CD4-positive, alpha-beta memory T cell (primary cell): Measurements from ENCODE around the gene SIMC1. TPM values are rescaled to one million over a fixed set of nuclear protein-coding genes. Genes with fewer than 3 reads are reported as not detected.
A peak's percentile ranks its signal among the peaks of the same experiment; 100 is the strongest.
"Not testable (repeated sequence)": the region's sequence is repeated elsewhere in the genome, so short reads cannot be mapped to it uniquely, and the experiment has no call there.

ENCODE experiments used
- CTCF ChIA-PET: fragments of 350-600 bp; sonication (Branson Sonifier 250); formaldehyde crosslinking; loops from one replicate; lab custom pipeline; 2021; ENCODE audit warnings: inconsistent platforms; ENCODE audit not compliant: partially characterized antibody; lab: Charles Lee
- POLR2A ChIA-PET: fragments of 350-600 bp; sonication (Branson Sonifier 250); formaldehyde crosslinking; loops from one replicate; lab custom pipeline; 2021; ENCODE audit not compliant: partially characterized antibody; lab: Charles Lee
- DNase-seq, 5 donors: peaks; one replicate each; pipeline versions ENCODE4 v3.0.0 to v3.0.0-alpha.2; 2020 to 2022; ENCODE audit warnings: mixed read lengths in 1 of 5
- H3K27ac ChIP-seq: one replicate; pipeline ENCODE4 v1.7.0; 2013; ENCODE audit warnings: low read depth, low read length
- H3K27me3 ChIP-seq: 2 replicates; pipeline ENCODE4 v1.7.0; 2013; ENCODE audit warnings: mild to moderate bottlenecking, low read length, moderate library complexity; ENCODE audit not compliant: insufficient read depth
- H3K36me3 ChIP-seq: 2 replicates; pipeline ENCODE4 v1.7.0; 2013; ENCODE audit warnings: mild to moderate bottlenecking, low read length, moderate library complexity; ENCODE audit not compliant: insufficient read depth
- H3K4me1 ChIP-seq: 2 replicates; pipeline ENCODE4 v1.7.0; 2013; ENCODE audit warnings: mild to moderate bottlenecking, low read length, moderate library complexity; ENCODE audit not compliant: insufficient read depth
- H3K4me3 ChIP-seq, 2 donors: one replicate each; pipeline ENCODE4 v1.7.0; 2013; ENCODE audit warnings: low read length in 2 of 2, mild to moderate bottlenecking in 1 of 2
- H3K9me3 ChIP-seq, 2 donors: one replicate each; pipeline ENCODE4 v1.7.0; 2013; ENCODE audit warnings: low read length in 2 of 2, control low read depth in 1 of 2; ENCODE audit not compliant: control insufficient read depth in 1 of 2
- H3K27ac Mint-ChIP-seq, 7 donors: one replicate each; pipeline ENCODE4 v1.8.0; 2020 to 2021; ENCODE audit warnings: mixed read lengths in 7 of 7, mild to moderate bottlenecking in 6 of 7, inconsistent platforms in 3 of 7, moderate library complexity in 3 of 7
- H3K27me3 Mint-ChIP-seq, 2 donors: one replicate each; pipeline ENCODE4 v1.8.0; 2020 to 2021; ENCODE audit warnings: mixed read lengths in 2 of 2
- H3K36me3 Mint-ChIP-seq, 2 donors: one replicate each; pipeline ENCODE4 v1.8.0; 2020 to 2021; ENCODE audit warnings: mixed read lengths in 2 of 2, inconsistent platforms in 1 of 2, mild to moderate bottlenecking in 1 of 2
- H3K4me1 Mint-ChIP-seq, 4 donors: one replicate each; pipeline ENCODE4 v1.8.0; 2020 to 2021; ENCODE audit warnings: mixed read lengths in 4 of 4, mild to moderate bottlenecking in 1 of 4
- H3K4me3 Mint-ChIP-seq, 8 donors: one replicate each; pipeline ENCODE4 v1.8.0; 2020 to 2021; ENCODE audit warnings: mixed read lengths in 8 of 8, mild to moderate bottlenecking in 7 of 8, moderate library complexity in 6 of 8, inconsistent platforms in 3 of 8
- H3K9me3 Mint-ChIP-seq, 8 donors: one replicate each; pipeline ENCODE4 v1.8.0; 2020 to 2021; ENCODE audit warnings: mixed read lengths in 8 of 8, mild to moderate bottlenecking in 5 of 8, inconsistent platforms in 3 of 8, moderate library complexity in 1 of 8
- intact Hi-C: fragments of 100-400 bp; cut with micrococcal nuclease; formaldehyde crosslinking; loops from one replicate; pipeline ENCODE4 v1.15.1; 2023
- polyA plus RNA-seq, 2 donors: library from polyadenylated mRNA; unstranded; fragments of 300-500 nt; fragmentation: Illumina TruSeq; gene quantifications; one replicate each; pipeline ENCODE4 v1.2.3, GENCODE V29; 2021
- total RNA-seq, 2 experiments: library from RNA; stranded (reverse); gene quantifications; one replicate each; pipeline ENCODE4 v1.2.3, GENCODE V29; 2021

SIMC1 gene
- total and polyA plus RNA-seq, 4 experiments from 2014 or later = 3.1 to 27.3 (median 21.6) TPM

GRCh38 chr5:176257871-176258505, 19.8 kb downstream of the SIMC1 start:
- H3K36me3 ChIP-seq, H3K4me3 ChIP-seq, H3K27ac ChIP-seq, H3K4me1 Mint-ChIP-seq, H3K4me1 ChIP-seq, H3K27ac Mint-ChIP-seq, DNase-seq, H3K9me3 ChIP-seq, POLR2A ChIA-PET, CTCF ChIA-PET, H3K4me3 Mint-ChIP-seq, H3K27me3 ChIP-seq, intact Hi-C loops, H3K9me3 Mint-ChIP-seq, H3K27me3 Mint-ChIP-seq: not testable (repeated sequence)
- peaks cover 6 to 12% of the 10 kb centered on the region in 2 donors for H3K36me3 Mint-ChIP-seq

GRCh38 chr5:176260682-176261081, 22.5 kb downstream of the SIMC1 start:
- H3K4me3 ChIP-seq, H3K36me3 ChIP-seq, H3K4me3 Mint-ChIP-seq, H3K4me1 Mint-ChIP-seq, H3K27me3 ChIP-seq, H3K27me3 Mint-ChIP-seq, H3K27ac Mint-ChIP-seq, H3K9me3 ChIP-seq, H3K9me3 Mint-ChIP-seq, H3K27ac ChIP-seq, intact Hi-C loops, POLR2A ChIA-PET, CTCF ChIA-PET, DNase-seq, H3K4me1 ChIP-seq: not testable (repeated sequence)
- H3K36me3 Mint-ChIP-seq = peaks cover 12 to 22% of the 10 kb centered on the region in 2 donors

DNA sequence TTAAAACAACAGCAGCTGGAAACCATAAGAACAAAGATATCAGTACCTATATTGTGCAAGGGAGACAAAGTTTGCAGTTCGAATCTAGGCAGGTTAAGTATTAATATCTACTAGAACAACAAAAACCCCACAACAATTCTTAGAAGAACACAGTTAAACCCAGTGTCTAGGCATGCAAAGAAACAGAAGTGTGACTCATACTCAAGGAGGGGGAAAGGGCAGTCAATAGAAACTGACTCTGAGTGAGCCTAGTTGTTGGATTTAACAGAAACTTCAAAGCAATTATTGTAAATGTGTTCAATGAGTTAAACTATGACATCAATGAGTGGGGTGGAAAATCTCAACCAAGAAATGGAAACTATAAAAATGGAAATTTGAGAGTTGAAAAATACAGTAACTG, 28.2 kb downstream of the SIMC1 start:
- H3K4me1 ChIP-seq, CTCF ChIA-PET, H3K4me3 ChIP-seq, H3K36me3 ChIP-seq, H3K4me3 Mint-ChIP-seq, H3K4me1 Mint-ChIP-seq, POLR2A ChIA-PET, H3K27ac Mint-ChIP-seq, intact Hi-C loops, H3K9me3 Mint-ChIP-seq, H3K27me3 Mint-ChIP-seq, H3K9me3 ChIP-seq, DNase-seq, H3K27me3 ChIP-seq, H3K27ac ChIP-seq: not testable (repeated sequence)
- H3K36me3 Mint-ChIP-seq = peaks cover 16 to 27% of the 10 kb centered on the region in 2 donors

DNA sequence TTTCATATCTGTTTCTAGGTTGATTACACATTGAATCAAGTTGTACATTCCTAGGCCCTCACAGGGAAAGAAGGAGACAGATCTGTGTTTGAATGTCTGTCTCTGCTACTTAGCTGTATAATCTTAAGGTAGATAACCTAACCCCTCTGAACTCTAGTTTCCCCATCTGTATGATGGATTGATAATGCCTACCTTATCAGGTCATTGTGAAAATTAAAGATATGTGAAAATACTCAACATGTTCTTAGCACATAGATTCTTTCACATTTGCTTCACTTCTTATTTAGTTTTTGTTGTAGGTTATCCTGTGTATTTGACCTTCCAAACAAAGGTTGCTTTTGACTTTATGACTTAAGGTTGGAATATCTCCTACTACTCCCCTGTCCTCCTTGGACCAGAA, 50.8 kb downstream of the SIMC1 start:
- Mint-ChIP-seq H3K36me3 (peaks cover 11 to 17% of the 10 kb centered on the region in 2 donors), H3K27ac (peak overlapping the region in 1 of 7 donors; percentile 3)
- H3K4me1 Mint-ChIP-seq, H3K9me3 Mint-ChIP-seq, CTCF ChIA-PET, H3K27me3 ChIP-seq, H3K27ac ChIP-seq, H3K4me3 ChIP-seq, POLR2A ChIA-PET, DNase-seq, H3K4me1 ChIP-seq, H3K36me3 ChIP-seq, intact Hi-C loops, H3K4me3 Mint-ChIP-seq, H3K27me3 Mint-ChIP-seq, H3K9me3 ChIP-seq: not testable (repeated sequence)

- H3K9me3 Mint-ChIP-seq, H3K4me3 Mint-ChIP-seq, H3K4me1 Mint-ChIP-seq, H3K9me3 ChIP-seq, CTCF ChIA-PET, intact Hi-C loops, POLR2A ChIA-PET, H3K4me3 ChIP-seq, H3K27ac ChIP-seq, H3K27me3 ChIP-seq, H3K27me3 Mint-ChIP-seq, H3K36me3 ChIP-seq, H3K4me1 ChIP-seq, DNase-seq: not testable (repeated sequence)
- peak overlapping the region in 1 of 7 donors; percentile 18 for H3K27ac Mint-ChIP-seq
- H3K36me3 Mint-ChIP-seq = peaks cover 11 to 17% of the 10 kb centered on the region in 2 donors
These were observed 52.0 kb downstream of the SIMC1 start for GRCh38 chr5:176290057-176290840.

- intact Hi-C loops, CTCF ChIA-PET, H3K4me3 ChIP-seq, DNase-seq, H3K4me1 Mint-ChIP-seq, H3K4me1 ChIP-seq, H3K9me3 ChIP-seq, H3K9me3 Mint-ChIP-seq, H3K27ac Mint-ChIP-seq, POLR2A ChIA-PET, H3K27me3 ChIP-seq, H3K36me3 ChIP-seq, H3K27me3 Mint-ChIP-seq, H3K27ac ChIP-seq, H3K4me3 Mint-ChIP-seq: not testable (repeated sequence)
- peaks cover 35 to 36% of the 10 kb centered on the region in 2 donors for H3K36me3 Mint-ChIP-seq
These were observed 67.1 kb downstream of the SIMC1 start for GRCh38 chr5:176305356-176305755.

DNA sequence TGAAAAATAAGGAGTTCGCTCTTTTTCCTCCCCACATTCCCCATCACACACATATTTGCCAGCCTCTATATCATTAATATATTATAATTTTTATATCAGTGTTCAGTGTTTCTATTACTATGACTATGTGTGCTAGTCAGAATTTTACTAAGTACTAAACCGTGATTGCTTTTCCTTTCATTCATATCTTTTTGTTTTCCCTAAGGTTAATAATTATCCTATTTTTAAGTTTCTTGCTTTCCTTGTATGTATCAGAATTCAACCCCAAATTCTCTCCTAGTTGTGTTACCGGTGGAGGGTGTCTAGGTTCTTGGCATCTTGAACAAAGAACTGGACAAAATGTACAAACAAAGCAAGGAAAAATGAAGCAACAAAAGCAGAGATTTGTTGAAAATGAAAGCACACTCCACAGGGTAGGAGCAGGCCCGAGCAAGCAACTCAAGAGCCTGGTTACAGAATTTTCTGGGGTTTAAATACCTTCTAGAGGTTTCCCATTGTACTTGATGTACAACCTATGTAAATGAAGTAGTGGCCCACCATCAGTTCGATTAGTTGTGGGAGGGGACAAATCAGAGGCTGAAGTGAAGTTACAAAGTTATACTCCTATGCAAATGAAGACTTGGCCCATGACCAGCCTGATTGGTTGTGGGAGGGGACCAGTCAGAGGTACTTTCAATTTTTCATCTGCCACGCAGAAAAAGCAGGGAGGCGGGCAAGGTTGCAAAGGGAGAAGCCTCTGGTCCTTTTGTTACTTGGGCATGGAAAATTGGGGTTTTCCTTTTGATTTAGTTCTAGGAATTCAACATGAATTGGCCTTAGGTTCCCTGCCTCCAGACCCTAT, 79.5 kb downstream of the SIMC1 start:
- Histone ChIP-seq H3K27me3 (no peaks in the 10 kb centered on the region), H3K4me1 (no peaks in the 10 kb centered on the region), H3K27ac (no peak overlapping the region), H3K4me3 (no peak overlapping the region), H3K9me3 (no peaks in the 10 kb centered on the region), H3K36me3 (peaks cover 7% of the 10 kb centered on the region)
- Mint-ChIP-seq H3K4me3 (no peak overlapping the region), H3K27me3 (no peaks in the 10 kb centered on the region), H3K9me3 (no peaks in the 10 kb centered on the region), H3K27ac (peak overlapping the region in 2 of 7 donors; percentile 24 to 25), H3K4me1 (no peaks in the 10 kb centered on the region), H3K36me3 (peaks cover 41 to 45% of the 10 kb centered on the region in 2 donors)
- no peak for DNase-seq
- intact Hi-C loops = no loop called here
- ChIA-PET POLR2A (no interaction called here), CTCF (no interaction called here)
